Hematopoietic multipotent progenitor cell treated with erythropoietin and hydrocortisone succinate and interleukin-3 and kit ligand, for 4 days (in vitro differentiated cells): ENCODE data around the gene DNM3.

Experiments used
- DNase-seq: peaks from one replicate; pipeline ENCODE4 v3.0.0-alpha.2; 2015

DNM3 gene

DNA sequence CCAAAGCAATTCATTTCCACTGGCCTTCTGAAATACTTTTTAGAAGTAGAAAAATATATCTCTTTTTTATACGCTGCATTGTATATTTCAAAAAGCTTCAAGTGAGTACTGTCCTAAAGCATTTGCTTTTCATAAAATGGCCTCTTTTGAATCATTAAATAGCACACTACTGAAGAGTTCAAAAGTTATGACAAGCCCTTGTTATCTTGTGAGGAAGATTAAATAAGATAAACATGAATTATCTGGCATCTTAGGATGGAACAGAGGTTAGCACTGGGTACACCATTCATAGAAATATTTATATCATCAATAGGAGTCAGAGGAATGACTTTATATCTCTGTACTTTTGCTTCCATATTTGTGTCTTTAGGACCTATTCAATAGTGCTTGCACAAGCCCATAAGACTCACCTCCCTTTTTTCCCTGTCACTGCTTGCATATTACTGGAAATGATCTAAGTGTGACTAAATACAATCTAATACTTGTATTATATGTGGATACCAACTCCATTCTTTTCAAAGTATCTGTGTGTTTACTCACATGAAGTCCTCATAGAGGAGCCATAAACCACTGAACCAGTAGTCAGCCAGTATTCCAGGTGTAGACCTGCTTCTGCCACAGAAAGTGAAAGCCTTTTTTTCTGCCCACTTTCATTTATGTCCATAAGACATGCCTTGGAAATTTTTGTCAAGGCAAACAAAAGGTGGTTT lies 305.0 kb downstream of the DNM3 start:
- DNase-seq = no peak

DNA sequence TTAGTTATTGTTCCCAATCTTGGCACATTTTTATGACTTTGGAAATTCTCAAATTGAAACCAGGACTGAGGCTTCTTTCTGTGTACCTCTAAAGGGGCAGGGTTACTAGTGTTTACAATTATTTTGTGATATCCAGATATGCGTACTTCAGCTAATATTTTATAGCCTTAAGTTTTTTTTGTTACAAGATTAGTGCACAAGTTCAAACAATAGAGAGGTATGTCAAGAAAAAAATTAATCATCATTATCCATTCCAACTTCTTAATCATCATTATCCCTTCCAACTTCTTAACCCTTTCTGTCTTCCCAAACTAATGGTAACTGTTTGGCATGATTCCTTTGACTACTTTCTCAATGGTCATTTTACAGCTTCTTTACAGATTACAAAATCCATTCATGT lies 306.2 kb downstream of the DNM3 start:
- DNase-seq = no peak

DNA sequence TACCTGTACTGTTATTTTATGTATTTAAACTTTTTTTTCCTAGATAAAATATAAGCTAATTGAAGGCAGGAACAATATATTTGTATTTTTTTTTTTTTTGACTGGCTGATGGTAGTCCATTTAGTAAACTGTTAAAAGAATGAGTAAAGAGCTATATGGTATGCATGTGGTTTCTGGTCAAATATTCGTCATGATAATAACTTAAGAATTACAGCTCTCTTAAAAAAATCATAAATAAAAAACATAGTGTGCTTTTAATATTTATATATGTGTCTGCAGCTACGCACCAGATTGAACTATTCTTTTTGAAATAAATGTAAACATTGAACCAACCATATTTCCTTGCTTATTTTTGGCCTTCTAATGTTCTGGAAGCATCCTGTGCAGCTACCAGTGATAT lies 306.9 kb downstream of the DNM3 start:
- no peak for DNase-seq

DNA sequence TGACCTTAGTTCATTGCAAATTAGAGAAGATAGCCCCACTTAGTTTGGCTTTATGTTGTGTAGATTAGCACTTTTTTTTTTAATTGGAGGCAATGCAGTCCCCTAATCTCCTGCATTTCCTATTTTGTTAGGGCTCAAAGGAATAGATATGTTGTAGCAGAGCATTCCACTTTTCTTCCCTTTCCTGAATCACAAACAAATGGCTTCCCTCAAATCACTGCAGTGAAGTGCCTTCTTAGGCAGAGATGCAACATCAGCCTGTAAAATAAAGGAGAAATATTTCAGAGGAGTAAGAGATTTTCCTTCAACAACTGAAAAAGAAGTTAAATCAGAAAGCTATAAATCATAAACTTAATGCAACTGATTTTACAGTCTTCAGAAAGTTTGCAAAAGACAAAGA lies 307.4 kb downstream of the DNM3 start:
- DNase-seq = no peak

DNA sequence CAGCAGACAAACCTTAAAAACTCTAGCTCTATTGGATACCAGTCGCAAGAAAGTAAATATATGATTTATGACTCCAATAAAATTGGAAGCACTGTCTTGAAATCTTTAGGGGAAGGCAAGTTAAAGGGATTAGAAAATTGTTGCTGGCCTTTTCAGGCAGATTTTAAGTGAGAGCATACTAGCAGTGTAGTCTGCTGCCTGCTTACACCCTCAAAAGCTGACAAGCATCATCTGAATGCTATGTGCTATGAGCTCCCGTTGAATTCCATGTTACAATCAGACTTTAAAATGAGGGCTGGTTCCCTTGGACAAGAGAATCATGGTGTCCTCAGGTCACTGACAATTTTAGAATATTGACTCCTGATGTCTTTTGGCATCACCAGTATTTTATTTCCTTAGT lies 308.0 kb downstream of the DNM3 start:
- DNase-seq = no peak

DNA sequence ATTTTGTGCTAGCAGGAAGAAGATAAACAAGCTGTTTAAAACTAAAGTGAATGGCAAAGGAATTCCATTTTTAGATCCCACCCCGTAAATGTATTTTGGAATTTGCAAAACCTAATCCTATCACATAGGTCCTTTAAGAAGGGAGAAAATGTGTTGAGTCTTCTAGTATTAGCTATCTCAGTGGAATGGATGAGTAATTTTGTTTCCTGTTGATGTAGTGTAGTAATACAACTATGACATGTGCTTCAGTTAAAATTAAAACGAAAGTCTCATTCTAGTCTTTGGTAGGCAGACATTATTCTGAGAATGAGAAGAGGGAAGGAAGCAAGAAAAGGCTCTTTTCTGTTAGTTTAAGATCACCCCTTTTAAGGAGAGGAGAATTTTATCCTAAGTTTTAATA lies 313.3 kb downstream of the DNM3 start:
- DNase-seq = peak; percentile 46

DNA sequence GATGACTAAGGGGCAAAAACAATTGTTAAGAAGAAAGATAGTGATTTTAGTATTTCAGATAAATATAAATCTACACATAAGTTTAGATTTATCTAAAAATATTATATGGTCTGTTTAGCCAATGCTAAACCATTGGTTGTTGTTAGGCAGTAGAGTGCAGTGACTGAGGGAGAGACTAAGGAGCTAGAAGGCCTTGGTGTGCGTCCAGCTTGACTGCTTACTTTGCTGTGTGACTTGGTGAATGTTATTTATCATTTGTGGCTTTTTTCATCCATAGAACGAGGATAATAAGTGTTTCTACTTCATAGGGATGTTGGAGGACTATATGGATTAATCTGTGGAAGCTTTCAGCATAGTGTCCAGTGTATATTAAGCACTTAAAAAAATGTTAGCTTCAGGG lies 314.5 kb downstream of the DNM3 start:
- DNase-seq = no peak

DNA sequence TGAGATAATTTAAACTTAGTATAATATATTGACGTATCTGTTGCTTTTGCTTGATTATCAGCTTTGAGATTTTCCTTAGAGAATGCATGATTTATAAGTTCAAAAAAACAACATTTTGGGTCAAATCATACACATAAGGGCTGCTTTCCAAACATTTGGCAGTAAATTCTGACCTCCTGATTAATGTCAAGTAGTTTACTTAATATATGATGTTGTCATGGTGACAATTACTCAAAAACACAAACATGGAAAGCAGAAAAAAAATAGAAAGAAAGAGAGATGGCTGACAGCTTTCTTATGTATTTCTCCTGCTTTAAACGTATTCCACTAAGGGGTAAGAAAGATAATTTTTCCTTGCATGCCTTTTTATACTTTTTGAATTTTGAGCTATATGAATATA lies 320.9 kb downstream of the DNM3 start:
- DNase-seq = no peak

DNA sequence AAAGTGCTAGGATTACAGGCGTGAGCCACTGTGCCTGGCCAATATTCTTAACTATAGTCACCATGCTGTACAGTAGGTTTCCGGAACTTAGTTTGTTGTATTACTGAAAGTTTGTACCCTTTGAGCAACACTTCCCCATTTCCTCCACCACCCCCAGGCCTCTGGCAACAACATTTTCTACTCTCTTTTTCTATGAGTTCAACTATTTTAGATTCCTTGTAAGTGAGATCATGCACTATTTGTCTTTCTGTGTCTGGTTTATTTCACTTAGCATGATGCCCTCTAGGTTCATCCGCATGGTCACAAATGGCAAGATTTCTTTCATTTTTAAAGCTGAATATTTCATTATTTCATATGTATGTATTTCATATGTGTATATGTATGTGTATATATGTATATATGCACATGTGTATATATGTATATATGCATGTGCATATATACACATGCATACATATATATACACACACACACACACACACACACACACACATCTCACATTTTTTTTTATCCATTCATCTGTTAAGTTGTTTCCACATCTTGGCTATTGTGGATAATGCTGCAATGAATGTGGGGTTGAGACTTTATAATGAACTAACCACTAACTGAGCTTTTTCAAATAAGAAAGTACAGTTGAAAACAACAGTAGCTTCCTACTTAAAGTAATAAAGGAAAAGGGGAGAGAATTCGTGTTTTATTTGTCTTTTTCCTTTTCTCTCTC lies 322.4 kb downstream of the DNM3 start:
- DNase-seq = peak; percentile 19

DNA sequence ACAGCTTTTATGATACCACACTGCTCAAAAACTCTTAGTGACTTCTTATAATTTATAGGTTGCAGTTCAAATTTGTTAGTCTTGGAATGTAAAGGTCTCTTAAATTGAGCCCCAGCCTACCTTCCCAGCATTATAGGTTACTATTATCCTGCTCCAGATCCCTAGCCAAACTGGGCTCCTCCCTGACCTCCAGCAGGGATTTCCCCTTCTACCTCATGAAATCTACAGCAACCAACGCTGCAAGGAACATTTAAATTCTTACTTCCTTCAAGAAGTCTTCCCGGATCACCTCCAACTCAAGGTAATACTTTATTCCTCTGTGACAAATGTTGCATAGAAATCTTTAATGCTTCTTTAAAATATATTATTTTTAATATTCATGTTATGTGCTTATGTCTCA lies 324.1 kb downstream of the DNM3 start:
- no peak for DNase-seq

DNA sequence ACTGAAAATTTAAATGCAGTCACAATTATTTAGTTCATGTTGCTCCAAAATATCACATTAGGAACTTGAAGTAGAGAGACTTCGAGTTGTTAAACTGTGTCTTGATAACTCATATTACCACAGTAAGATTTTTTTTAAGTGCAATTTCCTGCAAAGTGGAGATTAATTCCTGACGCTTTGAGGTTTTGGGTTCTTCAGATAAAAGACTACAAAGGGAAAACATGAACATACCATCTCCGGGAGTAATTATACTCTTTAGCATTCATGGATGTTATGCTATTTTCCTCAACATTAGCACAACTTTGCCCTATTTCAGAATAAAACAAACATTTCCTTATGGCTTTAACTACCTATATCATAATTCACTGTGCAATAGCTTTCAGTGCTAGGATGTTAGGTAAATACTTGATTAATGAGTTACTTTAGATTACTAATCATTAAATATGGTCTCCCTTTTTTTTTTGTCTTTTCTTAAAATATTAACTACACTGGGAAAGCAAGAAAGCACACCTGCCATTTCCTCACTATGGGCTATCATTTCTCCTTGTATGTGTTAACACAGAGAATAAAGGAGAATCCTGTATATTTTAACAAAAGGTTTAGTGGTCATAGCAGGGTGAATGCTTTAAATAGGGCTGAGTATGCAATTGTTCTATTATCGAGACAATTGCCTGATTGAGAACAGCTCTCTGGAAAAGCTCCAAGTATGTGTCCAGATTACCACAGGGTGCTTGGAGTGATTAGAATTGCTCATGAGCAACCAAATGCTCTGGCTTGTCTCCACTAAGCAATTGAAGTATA lies 326.7 kb downstream of the DNM3 start:
- peak; percentile 47 for DNase-seq

DNA sequence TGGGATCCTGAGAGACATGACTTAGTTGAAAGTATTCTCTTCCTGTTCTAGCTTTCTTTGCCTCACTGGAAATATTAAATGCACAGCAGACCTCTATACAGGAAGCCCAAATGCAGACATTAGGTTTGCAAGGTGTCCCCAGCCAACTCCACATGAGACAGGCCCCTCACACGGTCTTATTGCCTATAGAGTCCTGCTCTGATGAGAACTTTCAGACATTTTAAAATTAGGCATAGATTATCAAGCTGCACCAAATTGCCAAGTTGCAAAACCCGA lies 327.2 kb downstream of the DNM3 start:
- DNase-seq = no peak

DNA sequence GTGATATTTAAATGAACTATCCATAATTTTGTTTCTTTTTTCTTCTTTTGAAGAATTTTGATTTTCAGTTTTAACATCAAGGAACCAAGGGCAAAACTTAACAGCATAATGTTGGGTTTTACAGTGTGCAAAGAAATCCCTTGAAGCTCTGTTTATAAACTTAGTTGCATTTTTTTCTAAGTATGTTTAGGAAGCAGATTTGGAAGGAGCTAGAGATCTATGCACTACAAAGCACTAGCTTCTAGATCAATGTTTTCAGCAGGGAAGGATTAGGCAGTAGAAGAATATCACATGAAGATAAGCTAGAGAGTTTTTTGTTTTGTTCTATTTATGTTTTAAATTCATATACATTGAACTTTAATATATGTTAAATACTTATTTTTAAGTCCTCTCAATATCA lies 328.5 kb downstream of the DNM3 start:
- no peak for DNase-seq

DNA sequence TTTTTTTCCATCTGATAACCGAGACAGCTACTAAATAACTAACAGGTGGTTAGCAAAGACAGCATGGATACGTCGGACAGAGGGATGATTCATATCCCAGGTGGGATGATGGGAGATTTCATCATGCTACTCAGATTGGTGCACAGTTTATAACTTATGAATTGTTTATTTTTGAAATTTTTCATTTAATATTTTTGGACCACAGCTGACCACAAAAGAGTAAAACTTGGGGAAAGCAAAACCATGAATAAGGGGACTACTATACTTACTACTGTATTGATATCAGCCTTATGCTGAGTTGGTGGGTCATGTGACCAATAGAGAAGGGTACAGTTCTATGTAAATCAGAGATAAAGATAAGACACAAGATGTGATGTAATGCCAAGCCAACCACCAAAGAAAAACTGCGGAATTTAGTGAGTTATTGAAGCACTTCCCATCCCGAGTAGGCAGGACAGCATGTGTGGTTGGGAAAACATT lies 331.1 kb downstream of the DNM3 start:
- no peak for DNase-seq

DNA sequence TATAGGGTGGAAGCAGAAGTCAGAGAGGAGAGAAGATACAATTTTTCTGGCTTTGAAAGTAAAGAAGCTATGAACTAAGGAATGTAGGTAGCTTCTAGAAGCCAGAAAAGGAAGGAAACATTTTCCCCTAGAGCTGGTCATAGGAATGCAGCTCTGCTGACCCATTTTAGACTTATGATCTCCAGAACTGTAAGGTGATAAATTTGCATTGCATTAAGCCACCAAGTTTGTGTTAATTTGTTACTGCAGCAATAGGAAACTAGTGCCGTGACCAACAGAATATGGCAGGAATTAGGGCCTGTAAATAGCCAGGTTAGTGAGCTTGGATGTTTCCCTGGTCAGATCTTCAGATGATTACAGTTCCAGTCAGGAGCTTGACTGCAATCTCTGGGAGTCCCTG lies 334.9 kb downstream of the DNM3 start:
- no peak for DNase-seq

DNA sequence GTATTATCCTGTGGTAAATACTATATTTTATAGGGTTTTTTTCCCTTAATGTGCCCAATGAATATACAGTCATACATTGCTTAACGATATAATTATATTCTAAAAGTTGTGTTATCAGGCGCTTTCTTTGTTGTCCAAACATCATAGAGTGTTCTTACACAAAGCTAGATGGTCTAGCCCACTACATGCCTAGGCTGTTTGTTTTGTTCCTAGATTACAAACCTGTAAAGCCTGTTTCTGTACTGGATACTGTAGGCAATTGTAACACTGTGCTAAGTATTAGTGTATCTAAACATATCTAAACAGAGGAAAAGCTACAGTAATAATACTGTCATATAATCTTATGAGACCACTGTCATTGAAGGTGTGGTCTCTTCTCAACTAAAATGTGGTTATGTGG lies 336.6 kb downstream of the DNM3 start:
- no peak for DNase-seq

DNA sequence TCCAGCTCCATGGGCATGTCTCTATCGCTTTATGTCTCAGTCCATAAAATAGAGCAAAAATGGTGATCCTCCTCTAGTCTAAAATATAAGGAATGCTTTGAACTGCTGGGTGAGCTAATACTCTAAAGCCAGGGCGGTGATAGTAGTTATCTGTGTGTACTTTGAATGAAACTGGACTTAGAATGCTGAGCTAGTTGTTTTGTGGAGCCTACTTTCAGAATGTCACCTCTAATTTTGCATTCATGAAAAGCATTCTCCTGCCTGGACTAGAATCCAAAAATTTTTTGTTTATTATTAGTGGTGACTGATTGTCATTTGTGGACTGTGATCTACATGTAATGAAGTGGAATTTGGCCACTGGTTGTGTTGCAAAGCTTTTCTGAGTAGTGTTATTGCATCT lies 337.6 kb downstream of the DNM3 start:
- no peak for DNase-seq

DNA sequence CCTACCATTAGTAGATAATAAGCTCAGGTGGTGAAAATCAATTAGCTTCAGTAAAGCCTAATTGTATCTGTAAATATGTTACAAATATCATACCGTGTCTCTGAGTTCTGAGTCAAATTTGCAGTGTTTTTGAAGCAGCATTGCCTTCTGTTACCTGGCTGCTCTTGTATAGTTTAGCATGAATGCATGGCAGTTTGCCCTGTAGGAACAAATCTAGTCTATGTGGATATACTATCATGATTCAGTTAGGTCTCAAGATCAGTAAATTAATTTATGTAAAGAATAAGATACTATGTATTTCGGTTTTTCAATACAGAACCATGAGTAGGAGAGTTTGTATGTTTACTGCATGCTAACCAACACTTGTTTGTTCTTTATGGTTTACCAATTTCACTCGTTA lies 338.6 kb downstream of the DNM3 start:
- no peak for DNase-seq

DNA sequence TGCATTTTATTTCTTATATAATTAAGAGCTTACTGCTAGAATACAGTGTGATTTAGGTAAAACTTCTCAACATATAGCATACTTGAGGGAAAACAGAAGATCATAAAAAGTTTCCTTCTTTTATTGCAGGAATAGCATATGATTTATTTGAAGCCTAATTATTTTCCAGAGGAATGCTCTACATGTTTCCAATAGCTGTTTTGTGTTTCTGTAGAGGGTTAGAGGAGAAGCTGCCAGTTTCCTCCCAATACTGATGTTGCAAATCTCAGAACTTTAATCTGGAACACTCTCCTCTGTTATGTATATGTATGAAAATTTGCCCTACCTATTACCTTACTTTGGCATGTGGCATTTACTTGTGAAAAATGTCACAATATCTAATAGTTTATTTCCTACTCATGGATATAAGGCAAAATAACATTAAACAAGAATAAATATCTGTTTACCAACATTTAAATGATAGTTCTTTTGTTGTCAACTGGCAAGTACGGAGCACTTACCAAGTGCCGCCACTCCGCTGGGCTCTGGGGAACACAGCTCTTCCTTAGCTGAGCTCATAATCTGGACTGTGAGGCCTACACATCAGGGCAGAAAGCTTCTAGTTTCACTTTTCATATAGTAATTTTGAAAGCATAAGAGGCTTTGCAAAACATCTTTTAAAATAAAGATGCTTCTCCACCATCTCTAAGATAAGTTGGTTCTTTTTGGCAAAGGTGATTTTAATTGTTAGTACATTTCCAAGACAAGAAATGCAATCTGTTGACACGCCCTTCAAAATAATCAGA lies 339.4 kb downstream of the DNM3 start:
- DNase-seq = peak; percentile 65

DNA sequence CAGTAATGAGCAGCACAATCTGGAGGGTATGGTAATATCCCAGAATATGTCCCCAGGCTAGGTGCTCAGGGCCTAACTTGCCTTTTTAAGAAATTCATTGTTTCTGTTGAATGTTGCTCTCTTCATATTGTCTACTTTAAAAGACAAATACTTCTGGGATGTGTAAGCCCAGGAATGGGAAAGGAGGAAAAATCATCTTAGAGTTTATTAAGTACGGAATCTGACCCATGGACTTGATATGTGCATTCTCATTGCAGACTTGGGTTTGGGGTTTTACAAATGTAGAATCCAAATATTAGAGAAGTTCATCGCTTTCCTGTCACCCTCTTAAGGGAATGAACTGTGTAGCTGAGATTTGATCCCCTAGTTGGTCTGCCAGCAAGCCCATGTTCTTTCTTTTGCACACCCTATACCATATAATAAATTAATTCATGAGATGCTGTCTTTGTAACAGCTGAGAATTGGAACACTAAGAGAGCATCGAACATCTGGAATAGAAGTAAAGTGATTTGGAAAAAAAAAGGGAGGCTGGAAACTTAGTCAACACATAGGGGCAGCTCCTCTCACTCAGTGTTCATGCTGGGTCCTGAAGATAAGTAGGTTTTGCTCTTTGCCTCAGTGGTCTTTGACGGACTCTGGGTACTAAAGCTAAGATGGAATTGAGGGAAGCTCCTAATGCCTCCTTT lies 343.4 kb downstream of the DNM3 start:
- no peak for DNase-seq

DNA sequence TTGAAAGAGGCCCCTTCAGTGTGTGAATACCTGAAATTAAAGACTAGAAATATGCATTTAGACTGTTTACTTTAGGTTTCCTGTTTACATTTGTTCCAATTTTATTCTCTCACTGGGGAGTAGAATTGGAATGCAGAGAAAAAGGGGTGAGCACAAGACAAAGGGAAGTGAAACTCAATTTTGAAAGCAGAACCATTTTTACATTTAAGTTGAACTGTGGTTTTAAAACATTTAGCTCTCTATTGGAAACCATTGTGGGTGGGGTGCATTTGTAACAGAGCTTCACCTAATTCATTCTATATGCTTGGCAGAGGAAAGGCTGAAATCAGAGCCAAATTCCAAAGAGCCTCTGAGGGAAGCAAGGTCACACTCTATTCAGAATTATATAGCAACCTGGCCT lies 343.9 kb downstream of the DNM3 start:
- peak; percentile 9 for DNase-seq

DNA sequence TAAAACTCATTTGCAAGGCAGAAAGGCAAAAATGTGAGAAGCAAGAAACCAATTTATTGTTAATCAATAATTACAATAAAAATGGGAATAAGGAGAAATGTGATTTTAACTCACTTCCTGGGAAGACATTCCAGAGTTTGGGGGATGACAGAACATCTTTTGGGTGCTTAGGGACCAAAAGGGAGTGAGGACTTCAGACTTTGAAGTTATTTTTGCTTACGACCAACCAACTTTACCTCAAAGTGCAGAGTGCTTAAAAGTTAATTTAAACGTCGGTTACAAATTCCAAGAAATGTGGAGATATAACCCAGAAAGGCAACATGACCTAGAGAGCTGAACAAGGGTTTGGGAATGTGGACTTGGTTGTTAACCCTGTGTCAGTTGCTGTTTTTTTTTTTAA lies 344.7 kb downstream of the DNM3 start:
- DNase-seq = no peak

DNA sequence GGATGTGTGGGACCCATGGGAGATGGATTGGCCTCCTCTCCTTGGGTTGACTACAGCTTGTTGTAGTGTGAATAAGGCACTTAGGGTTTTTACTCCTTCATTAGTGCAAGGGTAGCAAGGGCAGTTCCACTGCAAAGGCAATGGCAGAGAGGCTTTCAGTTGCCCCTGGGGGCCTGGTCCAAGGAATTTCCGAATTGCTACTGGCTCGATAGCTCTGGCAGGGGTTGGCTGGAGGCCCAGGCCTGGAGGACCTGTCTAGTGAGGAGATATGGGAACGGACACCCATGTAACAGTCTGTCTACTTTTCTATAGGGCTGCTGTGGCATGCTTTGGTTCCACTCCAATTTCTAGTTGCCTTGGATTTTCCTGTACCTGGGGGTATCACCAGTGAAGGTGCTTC lies 360.3 kb downstream of the DNM3 start:
- DNase-seq = no peak
